PC-3 (cell line): ENCODE data around the gene ME1. TPM values are rescaled to one million over a fixed set of nuclear protein-coding genes. Genes with fewer than 3 reads are reported as not detected.

Experiments
- ATAC-seq: fragments of 200-7000 bp; cut with Tn5 transposase; 2 replicates; pipeline ENCODE4 v1.9.1; 2020; ENCODE audit warnings: mild to moderate bottlenecking, moderate library complexity
- BruUV-seq: library from RNA; stranded (reverse); fragments of 400-500 nt; replicated peaks from 2 replicates; lab custom pipeline; 2021; lab: Mats Ljungman, UMichigan
- CTCF ChIA-PET: fragments of 300-600 bp; sonication (Branson Sonifier 250); formaldehyde crosslinking; loops from one replicate; lab custom pipeline; 2022; ENCODE audit warnings: antibody characterized with exemption; lab: Charles Lee
- POLR2A ChIA-PET: fragments of 300-600 bp; sonication (Branson Sonifier 250); formaldehyde crosslinking; loops from one replicate; lab custom pipeline; 2022; ENCODE audit warnings: antibody characterized with exemption; ENCODE audit not compliant: unreplicated experiment; lab: Charles Lee
- DNase-seq: peaks from one replicate; pipeline ENCODE4 v3.0.0-alpha.2; 2015
- H2AFZ ChIP-seq: fragments of 300-600 bp; sonication (generic); 2 replicates; pipeline ENCODE4 v1.6.0; 2016; ENCODE audit warnings: antibody characterized with exemption, low read length
- H3F3A ChIP-seq: fragments of 300-600 bp; sonication (generic); one replicate; pipeline ENCODE4 v1.6.0; 2017; ENCODE audit warnings: antibody characterized with exemption, low read length, control low read depth, mild to moderate bottlenecking; ENCODE audit not compliant: unreplicated experiment
- H3K27ac ChIP-seq: fragments of 300-600 bp; sonication (generic); 2 replicates; pipeline ENCODE4 v1.5.1; 2016; ENCODE audit warnings: mild to moderate bottlenecking, low read length
- H3K27me3 ChIP-seq: fragments of 300-600 bp; sonication (generic); 2 replicates; pipeline ENCODE4 v1.6.1; 2016; ENCODE audit warnings: low read length, mixed read lengths
- H3K36me3 ChIP-seq: fragments of 300-600 bp; sonication (generic); 2 replicates; pipeline ENCODE4 v1.6.1; 2016; ENCODE audit warnings: low read depth, mixed run types, low read length, mixed read lengths
- H3K4me1 ChIP-seq: fragments of 300-600 bp; sonication (generic); 2 replicates; pipeline ENCODE4 v1.5.1; 2016; ENCODE audit warnings: low read length; ENCODE audit not compliant: insufficient read depth
- H3K4me2 ChIP-seq: fragments of 300-600 bp; sonication (generic); 2 replicates; pipeline ENCODE4 v1.6.0; 2016; ENCODE audit warnings: low read length
- H3K4me3 ChIP-seq: fragments of 300-600 bp; sonication (generic); 2 replicates; pipeline ENCODE4 v1.5.1; 2016; ENCODE audit warnings: mild to moderate bottlenecking, low read length, mixed read lengths
- H3K79me2 ChIP-seq: fragments of 300-600 bp; sonication (generic); 2 replicates; pipeline ENCODE4 v1.6.1; 2017; ENCODE audit warnings: low read length, mixed read lengths
- H3K9ac ChIP-seq: fragments of 300-600 bp; sonication (generic); 2 replicates; pipeline ENCODE4 v1.6.0; 2016; ENCODE audit warnings: mild to moderate bottlenecking, low read length
- H3K9me2 ChIP-seq: fragments of 300-600 bp; sonication (generic); replicated peaks from 2 replicates; pipeline ENCODE4 v1.6.1; 2016; ENCODE audit warnings: mixed run types, low read length, mixed read lengths
- H3K9me3 ChIP-seq: fragments of 300-600 bp; sonication (generic); 2 replicates; pipeline ENCODE4 v1.6.1; 2016; ENCODE audit warnings: low read length, mixed read lengths
- H4K20me1 ChIP-seq: fragments of 300-600 bp; sonication (generic); 2 replicates; pipeline ENCODE4 v1.6.1; 2016; ENCODE audit warnings: low read length, mixed read lengths
- CTCF ChIP-seq: fragments of 300-600 bp; sonication (generic); conservative IDR thresholded peaks from 2 replicates; pipeline ENCODE4 v1.5.1; 2017; ENCODE audit warnings: antibody characterized with exemption, low read depth, mild to moderate bottlenecking, low read length
- EZH2 ChIP-seq: fragments of 300-600 bp; sonication (generic); IDR thresholded peaks from one replicate; pipeline ENCODE4 v1.6.1; 2017; ENCODE audit warnings: antibody characterized with exemption, mild to moderate bottlenecking, low read length; ENCODE audit not compliant: unreplicated experiment
- EZH2phosphoT487 ChIP-seq: fragments of 300-600 bp; sonication (generic); IDR thresholded peaks from 2 replicates; pipeline ENCODE4 v1.6.1; 2018; ENCODE audit warnings: mild to moderate bottlenecking, antibody characterized with exemption, low read length, borderline replicate concordance
- intact Hi-C: fragments of 100-400 bp; cut with micrococcal nuclease; formaldehyde crosslinking; loops from 2 replicates; pipeline ENCODE4 v1.9.0; 2023
- total RNA-seq: library from RNA; depleted of rRNA; stranded (reverse); fragments of >200 nt; gene quantifications from 2 replicates; pipeline ENCODE4 v1.2.3, GENCODE V29; 2014

ME1 gene
- total RNA-seq, 1 experiment from 2014 or later, result 22.3 TPM

GRCh38 chr6:83250235-83250634, 180.6 kb downstream of the ME1 start:
- Histone ChIP-seq H2AFZ (no peak overlapping the region), H3K27me3 (no peaks in the 10 kb centered on the region), H3K79me2 (no peaks in the 10 kb centered on the region), H3K4me2 (no peak overlapping the region), H3K9me2 (no peaks in the 10 kb centered on the region), H3K4me1 (peaks cover 21% of the 10 kb centered on the region), H3K36me3 (peaks cover 12% of the 10 kb centered on the region; the same call in 1 of the 2 replicates), H4K20me1 (no peaks in the 10 kb centered on the region), H3K27ac (no peak overlapping the region), H3F3A (no peaks in the 10 kb centered on the region), H3K9ac (no peak overlapping the region), H3K9me3 (no peaks in the 10 kb centered on the region), H3K4me3 (no peak overlapping the region)
- POLR2A ChIA-PET, result no interaction called here
- intact Hi-C loops, result no loop called here
- TF ChIP-seq EZH2, result no peak
- no peak for TF ChIP-seq CTCF
- TF ChIP-seq EZH2phosphoT487, result no peak
- DNase-seq (no peak), ATAC-seq (no peak)
- BruUV-seq, result no TSS peak
- CTCF ChIA-PET, result no interaction called here

- Histone ChIP-seq H3F3A (no peaks in the 10 kb centered on the region), H3K79me2 (no peaks in the 10 kb centered on the region), H3K4me2 (no peak overlapping the region), H2AFZ (no peak overlapping the region), H3K27me3 (no peaks in the 10 kb centered on the region), H3K9ac (no peak overlapping the region), H4K20me1 (no peaks in the 10 kb centered on the region), H3K27ac (no peak overlapping the region), H3K4me3 (no peak overlapping the region), H3K9me2 (no peaks in the 10 kb centered on the region), H3K9me3 (no peaks in the 10 kb centered on the region), H3K4me1 (peaks cover 3% of the 10 kb centered on the region), H3K36me3 (peaks cover 7% of the 10 kb centered on the region; the same call in 1 of the 2 replicates)
- intact Hi-C loops, result no loop called here
- ATAC-seq (no peak), DNase-seq (no peak)
- BruUV-seq, result no TSS peak
- ChIA-PET CTCF (no interaction called here), POLR2A (no interaction called here)
- no peak for TF ChIP-seq CTCF
- no peak for TF ChIP-seq EZH2
- TF ChIP-seq EZH2phosphoT487, result no peak
Observed at GRCh38 chr6:83247471-83247870, 183.4 kb downstream of the ME1 start.

- H3K9me2 ChIP-seq, result no peaks in the 10 kb centered on the region
- H3F3A ChIP-seq, result no peaks in the 10 kb centered on the region
- H2AFZ ChIP-seq, result no peak overlapping the region
- intact Hi-C loops, result no loop called here
- no peaks in the 10 kb centered on the region for H4K20me1 ChIP-seq
- no peaks in the 10 kb centered on the region for H3K9me3 ChIP-seq
- CTCF ChIA-PET, result no interaction called here
- POLR2A ChIA-PET, result no interaction called here
- H3K9ac ChIP-seq, result no peak overlapping the region
- H3K79me2 ChIP-seq, result no peaks in the 10 kb centered on the region
- TF ChIP-seq EZH2phosphoT487 (no peak), EZH2 (no peak), CTCF (no peak)
- peaks cover 4% of the 10 kb centered on the region for H3K4me1 ChIP-seq
- no peak for DNase-seq
- H3K27ac ChIP-seq, result no peak overlapping the region
- ATAC-seq, result no peak
- no peak overlapping the region for H3K4me2 ChIP-seq
- no peaks in the 10 kb centered on the region; the same call in 1 of the 2 replicates for H3K36me3 ChIP-seq
- BruUV-seq, result no TSS peak
- no peak overlapping the region for H3K4me3 ChIP-seq
- no peaks in the 10 kb centered on the region for H3K27me3 ChIP-seq
Observed at GRCh38 chr6:83231146-83231545, 199.7 kb downstream of the ME1 start.
